ENCODE measurements around the gene TFCP2.
"Not testable (repeated sequence)": the region's sequence is repeated elsewhere in the genome, so short reads cannot be mapped to it uniquely, and the experiment has no call there.

Gene TFCP2, protein sequence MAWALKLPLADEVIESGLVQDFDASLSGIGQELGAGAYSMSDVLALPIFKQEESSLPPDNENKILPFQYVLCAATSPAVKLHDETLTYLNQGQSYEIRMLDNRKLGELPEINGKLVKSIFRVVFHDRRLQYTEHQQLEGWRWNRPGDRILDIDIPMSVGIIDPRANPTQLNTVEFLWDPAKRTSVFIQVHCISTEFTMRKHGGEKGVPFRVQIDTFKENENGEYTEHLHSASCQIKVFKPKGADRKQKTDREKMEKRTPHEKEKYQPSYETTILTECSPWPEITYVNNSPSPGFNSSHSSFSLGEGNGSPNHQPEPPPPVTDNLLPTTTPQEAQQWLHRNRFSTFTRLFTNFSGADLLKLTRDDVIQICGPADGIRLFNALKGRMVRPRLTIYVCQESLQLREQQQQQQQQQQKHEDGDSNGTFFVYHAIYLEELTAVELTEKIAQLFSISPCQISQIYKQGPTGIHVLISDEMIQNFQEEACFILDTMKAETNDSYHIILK

DNA sequence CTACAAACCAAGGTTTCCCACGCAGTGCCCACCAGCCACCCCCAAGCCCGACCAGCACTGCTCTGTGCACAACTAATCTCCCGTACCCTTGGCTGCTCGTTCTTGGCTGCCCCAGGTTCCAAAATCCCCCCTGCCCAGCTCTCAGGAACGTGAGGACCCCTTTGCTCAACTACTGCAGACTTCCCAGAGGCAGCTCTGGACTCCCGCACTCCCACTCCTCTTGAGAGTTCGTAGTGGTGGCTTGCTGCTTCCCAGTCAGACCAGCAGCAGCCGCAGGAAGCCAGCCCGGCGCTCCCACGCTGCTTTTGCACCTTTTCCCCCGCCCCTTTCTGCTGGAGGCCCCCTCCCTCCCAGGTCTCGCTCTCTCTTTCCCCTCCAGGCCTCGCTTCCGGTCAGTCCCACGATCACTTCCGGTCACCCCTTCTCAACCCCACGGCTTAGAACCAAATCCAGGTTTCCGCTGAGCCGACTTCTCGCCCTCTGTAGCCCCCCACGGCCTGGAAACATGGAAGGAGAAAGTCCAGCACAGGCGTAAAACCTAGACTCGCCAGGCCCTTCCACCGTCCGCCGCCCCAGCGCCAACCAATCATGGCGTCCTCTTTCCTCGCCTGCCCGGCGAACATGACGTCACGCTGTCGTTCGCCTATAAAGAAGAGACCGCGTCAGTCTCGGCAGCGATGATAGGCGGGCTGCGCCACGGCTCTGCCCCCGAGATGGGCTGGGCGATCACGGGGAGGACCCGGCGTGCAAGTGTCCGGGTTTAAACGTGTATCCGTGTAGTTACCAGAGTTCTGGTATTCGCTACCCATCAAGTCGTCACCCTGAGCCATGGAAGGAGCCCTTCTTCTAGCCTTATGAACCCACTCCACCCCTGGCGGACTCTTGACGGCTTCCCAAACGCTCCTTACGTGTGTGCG is at the start of gene TFCP2:
TSS of gene TFCP2 (minus strand) at position 621 of the 917 bp plus-strand sequence. CDS start 713 bp downstream, outside the sequence.
- peak within 1 kb of the TSS; percentile 80 for H3K4me3 ChIP-seq (ENCODE audit: insufficient read depth, low read length, poor library complexity, severe bottlenecking)
- TF ChIP-seq EZH2phosphoT487 (conservative IDR thresholded peaks at IDR 0.05; ENCODE audit: low read length) = no peak
- TF ChIP-seq, protein P1, sequence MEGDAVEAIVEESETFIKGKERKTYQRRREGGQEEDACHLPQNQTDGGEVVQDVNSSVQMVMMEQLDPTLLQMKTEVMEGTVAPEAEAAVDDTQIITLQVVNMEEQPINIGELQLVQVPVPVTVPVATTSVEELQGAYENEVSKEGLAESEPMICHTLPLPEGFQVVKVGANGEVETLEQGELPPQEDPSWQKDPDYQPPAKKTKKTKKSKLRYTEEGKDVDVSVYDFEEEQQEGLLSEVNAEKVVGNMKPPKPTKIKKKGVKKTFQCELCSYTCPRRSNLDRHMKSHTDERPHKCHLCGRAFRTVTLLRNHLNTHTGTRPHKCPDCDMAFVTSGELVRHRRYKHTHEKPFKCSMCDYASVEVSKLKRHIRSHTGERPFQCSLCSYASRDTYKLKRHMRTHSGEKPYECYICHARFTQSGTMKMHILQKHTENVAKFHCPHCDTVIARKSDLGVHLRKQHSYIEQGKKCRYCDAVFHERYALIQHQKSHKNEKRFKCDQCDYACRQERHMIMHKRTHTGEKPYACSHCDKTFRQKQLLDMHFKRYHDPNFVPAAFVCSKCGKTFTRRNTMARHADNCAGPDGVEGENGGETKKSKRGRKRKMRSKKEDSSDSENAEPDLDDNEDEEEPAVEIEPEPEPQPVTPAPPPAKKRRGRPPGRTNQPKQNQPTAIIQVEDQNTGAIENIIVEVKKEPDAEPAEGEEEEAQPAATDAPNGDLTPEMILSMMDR (IDR thresholded peaks at IDR 0.05; ENCODE audit: insufficient read depth, low read length, poor library complexity, severe bottlenecking) = no peak
- H3K36me3 ChIP-seq (ENCODE audit: low read length) = no peaks in the 10 kb centered on the region
- H3K4me2 ChIP-seq (ENCODE audit: low read depth, low read length, poor library complexity, severe bottlenecking) = peak within 1 kb of the TSS; percentile 80
- no peaks in the 10 kb centered on the region for H4K20me1 ChIP-seq (ENCODE audit: low read depth, low read length)
- peak within 1 kb of the TSS; percentile 73 for H3K9ac ChIP-seq (ENCODE audit: low read length)
- H3K9me3 ChIP-seq (ENCODE audit: insufficient read depth, low read length) = no peaks in the 10 kb centered on the region
- H2AFZ ChIP-seq (ENCODE audit: low read depth, low read length, severe bottlenecking) = peak within 1 kb of the TSS; percentile 79
- peaks cover 46% of the 10 kb centered on the region for H3K79me2 ChIP-seq (ENCODE audit: insufficient read depth, low read length)
- peak within 1 kb of the TSS; percentile 45 for H3K27ac ChIP-seq (ENCODE audit: low read depth, low read length)
- H3K9me2 ChIP-seq (replicated peaks; ENCODE audit: insufficient read depth, low read length) = no peaks in the 10 kb centered on the region
- peaks cover 8% of the 10 kb centered on the region for H3F3A ChIP-seq (ENCODE audit: insufficient read depth)
- no peaks in the 10 kb centered on the region for H3K27me3 ChIP-seq (ENCODE audit: low read length)

DNA sequence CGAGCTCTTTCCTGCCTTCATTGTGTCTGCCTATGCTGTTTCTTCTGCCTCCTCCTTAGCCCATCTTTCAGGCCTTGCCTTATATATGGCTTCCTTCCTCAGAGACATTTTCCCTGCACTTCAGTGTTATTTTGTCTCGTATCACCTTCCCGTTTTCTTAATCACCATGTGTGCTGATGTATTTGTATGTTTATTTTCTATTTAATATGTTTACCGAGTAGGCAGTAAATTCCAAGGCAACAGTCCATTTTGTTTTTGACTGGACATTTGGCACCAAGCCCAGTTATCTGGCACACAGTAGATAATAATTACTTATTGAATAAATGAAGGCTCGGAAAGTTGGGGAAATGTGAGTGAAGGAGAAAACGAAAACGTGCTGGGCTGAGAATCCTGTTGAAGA is 49.5 kb upstream of the TFCP2 start:
- Histone ChIP-seq H3K9me2 (replicated peaks; ENCODE audit: insufficient read depth, low read length) (no peaks in the 10 kb centered on the region), H3K27ac (ENCODE audit: low read depth, low read length) (no peak overlapping the region), H2AFZ (ENCODE audit: low read depth, low read length, severe bottlenecking) (no peak overlapping the region), H4K20me1 (ENCODE audit: low read depth, low read length) (no peaks in the 10 kb centered on the region), H3K27me3 (ENCODE audit: low read length) (no peaks in the 10 kb centered on the region), H3F3A (ENCODE audit: insufficient read depth) (peaks cover 8% of the 10 kb centered on the region; the same call in 1 of the 2 replicates), H3K4me2 (ENCODE audit: low read depth, low read length, poor library complexity, severe bottlenecking) (no peak overlapping the region), H3K36me3 (ENCODE audit: low read length) (no peaks in the 10 kb centered on the region), H3K9me3 (ENCODE audit: insufficient read depth, low read length) (no peaks in the 10 kb centered on the region), H3K9ac (ENCODE audit: low read length) (no peak overlapping the region), H3K4me3 (ENCODE audit: insufficient read depth, low read length, poor library complexity, severe bottlenecking) (no peak overlapping the region), H3K79me2 (ENCODE audit: insufficient read depth, low read length) (no peaks in the 10 kb centered on the region)
- no peak for TF ChIP-seq EZH2phosphoT487 (conservative IDR thresholded peaks at IDR 0.05; ENCODE audit: low read length)
- TF ChIP-seq, protein P1 (IDR thresholded peaks at IDR 0.05; ENCODE audit: insufficient read depth, low read length, poor library complexity, severe bottlenecking) = no peak

DNA sequence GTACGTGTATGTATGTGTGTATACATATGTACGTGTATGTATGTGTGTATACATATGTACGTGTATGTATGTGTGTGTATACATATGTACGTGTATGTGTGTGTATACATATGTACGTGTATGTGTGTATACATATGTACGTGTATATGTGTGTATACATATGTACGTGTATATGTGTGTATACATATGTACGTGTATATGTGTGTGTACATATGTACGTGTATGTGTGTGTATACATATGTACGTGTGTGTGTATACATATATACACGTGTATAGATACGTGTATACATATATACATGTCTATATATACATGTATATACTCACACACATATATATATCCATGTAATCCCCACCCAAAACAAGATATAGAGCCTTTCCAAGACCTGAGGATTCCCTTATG is 46.9 kb upstream of the TFCP2 start:
- not testable (repeated sequence) for H2AFZ ChIP-seq (ENCODE audit: low read depth, low read length, severe bottlenecking); H3K4me3 ChIP-seq (ENCODE audit: insufficient read depth, low read length, poor library complexity, severe bottlenecking); H3K9ac ChIP-seq (ENCODE audit: low read length); H3K27ac ChIP-seq (ENCODE audit: low read depth, low read length); H4K20me1 ChIP-seq (ENCODE audit: low read depth, low read length); H3K79me2 ChIP-seq (ENCODE audit: insufficient read depth, low read length); H3K36me3 ChIP-seq (ENCODE audit: low read length); H3K4me2 ChIP-seq (ENCODE audit: low read depth, low read length, poor library complexity, severe bottlenecking); H3K27me3 ChIP-seq (ENCODE audit: low read length); H3K9me3 ChIP-seq (ENCODE audit: insufficient read depth, low read length); H3K9me2 ChIP-seq (replicated peaks; ENCODE audit: insufficient read depth, low read length)
- H3F3A ChIP-seq (ENCODE audit: insufficient read depth) = peaks cover 25% of the 10 kb centered on the region

All from SU-DHL-6 (cell line).